HG03108 (cell line): ENCODE measurements around the gene TMEM250.

Experiments used
- ATAC-seq: cut with Tn5 transposase; IDR thresholded peaks from one replicate; pipeline ENCODE4 v1.9.1; 2021; ENCODE audit warnings: moderate library complexity; ENCODE audit not compliant: unreplicated experiment

The TMEM250 gene

DNA sequence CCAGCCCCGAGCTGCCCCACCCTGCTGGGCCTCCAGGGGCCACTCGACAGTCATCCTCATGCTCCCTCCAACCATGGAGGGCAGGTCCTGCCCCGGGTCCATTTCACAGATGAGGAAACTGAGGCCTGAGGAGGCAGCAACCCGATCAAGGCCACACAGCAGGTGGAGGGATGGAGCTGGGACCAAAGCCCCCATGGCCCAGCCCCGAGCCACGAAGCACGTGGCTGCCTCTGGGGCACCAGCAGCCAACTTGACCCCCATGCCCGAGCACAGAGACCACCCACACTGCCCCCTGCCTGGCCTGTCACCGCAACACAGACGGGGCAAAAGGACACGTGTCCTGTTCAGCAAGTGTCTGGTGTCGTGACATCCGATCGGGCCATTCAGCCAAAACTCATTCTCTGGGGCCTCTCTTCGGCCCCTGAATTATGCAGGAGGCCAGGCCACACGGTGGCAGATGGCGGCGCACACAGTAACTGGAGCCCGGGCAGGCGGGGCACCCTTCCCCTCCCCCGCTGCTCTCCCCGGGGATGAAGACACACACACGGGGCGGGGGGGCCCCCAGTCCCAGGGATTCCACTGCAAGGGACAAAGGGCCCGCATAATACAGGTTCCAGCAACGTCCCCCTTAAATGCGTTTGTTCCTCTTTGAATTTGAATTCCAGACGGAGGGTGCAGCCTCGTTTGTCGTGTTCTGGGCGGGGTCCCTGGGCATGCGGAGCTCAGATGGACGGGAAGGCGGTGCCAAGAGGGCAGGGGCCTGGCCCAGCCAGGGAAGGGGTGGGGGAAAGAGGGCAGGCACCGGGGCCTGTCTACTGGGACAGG lies 29.4 kb upstream of the TMEM250 start:
- ATAC-seq = no peak

DNA sequence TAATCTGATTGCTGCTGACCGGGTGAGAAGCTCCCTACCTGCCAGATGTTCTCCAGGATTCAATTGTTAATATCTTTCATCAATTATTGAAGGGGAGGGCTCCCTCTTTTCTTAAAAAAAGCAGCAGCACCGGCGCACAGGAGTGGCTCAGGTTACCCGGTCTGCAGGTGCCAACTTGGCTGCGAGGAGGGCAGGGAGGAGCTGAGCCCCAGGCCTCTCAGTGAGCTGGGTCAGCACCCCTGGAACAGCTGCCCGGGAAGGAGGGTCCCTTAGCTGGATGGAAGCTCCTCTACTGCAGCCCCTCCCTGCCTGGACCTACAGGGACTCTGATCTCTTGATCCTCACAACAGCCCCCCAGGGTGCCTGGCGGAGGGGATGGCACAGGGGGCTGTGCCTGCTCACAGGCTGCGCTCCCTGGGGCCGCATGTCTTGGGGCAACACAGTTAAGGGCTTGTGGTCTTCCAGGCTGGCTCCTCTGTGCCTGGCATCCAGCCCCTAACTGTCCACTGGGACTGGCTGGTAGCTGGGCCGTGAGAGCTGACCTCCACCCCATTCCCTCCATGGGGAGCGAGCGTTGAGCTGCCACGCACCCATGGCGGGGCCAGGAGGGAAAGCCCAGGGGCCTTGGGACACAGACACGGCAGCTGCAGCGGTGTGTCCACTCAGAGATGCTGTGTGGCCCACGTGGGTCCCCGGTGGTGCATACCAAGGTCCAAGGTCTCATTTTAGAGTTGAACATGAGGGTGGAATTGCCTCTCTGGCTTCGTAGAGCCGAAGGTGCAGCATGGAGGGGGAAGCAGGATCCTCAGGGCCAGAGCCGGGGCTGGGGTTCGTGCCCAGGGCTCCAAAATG lies 28.6 kb upstream of the TMEM250 start:
- no peak for ATAC-seq

DNA sequence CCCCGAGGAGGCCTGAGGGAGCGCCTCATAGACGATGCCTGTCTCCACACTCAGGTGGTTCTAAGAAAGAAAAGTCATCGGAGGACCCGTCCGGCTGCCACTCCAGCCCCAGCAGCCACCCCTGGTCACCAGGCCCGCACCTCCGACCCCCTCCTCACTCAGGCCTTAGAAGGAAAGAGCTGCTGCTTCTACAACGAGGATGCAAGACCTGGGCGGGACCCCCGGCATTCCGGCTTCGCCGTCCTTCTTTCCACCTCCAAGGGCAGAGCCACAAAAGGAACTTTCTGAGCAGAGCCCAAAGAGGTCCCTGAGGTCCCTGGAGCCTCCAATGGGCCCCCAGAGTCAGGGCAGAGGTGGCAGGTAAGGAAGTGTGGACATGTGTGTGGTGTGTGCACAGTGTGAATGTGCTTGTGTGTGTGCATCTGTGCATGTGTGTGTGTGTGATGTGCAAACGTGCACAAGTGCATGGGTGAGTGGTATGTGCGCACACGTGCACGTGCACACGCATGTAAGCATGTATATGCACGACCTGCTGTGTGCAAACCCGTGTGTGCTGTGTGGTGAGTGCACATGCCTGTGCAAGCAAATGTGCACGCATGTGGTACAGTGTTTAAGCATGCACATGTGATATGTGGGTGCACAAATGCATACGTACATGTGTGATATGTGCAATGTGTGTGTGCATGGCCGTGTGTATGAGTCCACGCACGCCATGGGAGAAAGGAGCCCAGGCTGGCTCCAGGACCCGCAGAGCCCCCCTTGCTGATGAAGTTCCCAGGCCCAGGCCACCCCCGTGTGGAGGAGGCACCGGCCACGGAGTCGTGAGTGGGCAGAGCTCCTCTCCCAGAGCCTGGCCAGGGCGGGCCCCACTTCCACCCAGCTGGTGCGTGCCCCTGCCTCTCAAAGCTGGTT lies 27.7 kb upstream of the TMEM250 start:
- no peak for ATAC-seq

DNA sequence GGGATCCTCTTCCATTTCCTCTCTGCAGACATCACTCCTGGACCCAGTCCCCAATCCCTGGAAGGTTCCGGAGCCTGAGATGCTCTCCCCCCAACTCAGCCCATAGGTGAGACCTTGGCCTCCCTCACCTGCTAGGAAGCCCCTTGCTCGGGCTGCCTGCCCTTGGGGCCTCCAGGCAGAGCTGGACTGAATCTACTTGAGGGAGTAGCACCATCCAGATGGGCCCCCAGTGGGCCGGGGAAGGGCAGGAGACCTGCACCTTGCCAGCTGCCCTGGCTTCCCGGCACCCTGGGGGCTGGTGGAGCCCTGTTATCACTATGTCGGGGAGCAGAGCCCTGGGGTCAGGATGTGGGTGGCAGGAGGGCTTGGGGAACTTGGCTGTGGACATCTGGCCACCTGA lies 26.9 kb upstream of the TMEM250 start:
- ATAC-seq = no peak

DNA sequence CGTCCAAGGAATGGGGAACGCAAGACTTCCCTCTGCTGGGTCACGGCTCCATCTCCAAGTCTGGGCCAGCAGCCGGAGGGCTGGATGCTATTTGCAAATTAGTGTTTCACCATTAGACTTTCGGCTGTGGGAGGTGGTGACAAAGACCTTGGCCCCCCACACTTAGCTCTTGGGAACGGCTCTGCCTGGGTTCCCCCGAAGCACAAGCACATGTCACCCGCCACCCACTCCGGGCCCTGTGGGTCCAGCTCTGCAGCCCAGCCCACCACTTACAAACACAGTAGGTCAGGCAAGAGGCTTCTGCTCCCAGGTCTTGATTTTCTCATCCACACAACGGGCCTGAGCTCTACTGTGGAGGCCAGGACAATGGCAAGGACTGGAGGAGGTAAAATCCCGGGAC lies 25.8 kb upstream of the TMEM250 start:
- ATAC-seq = no peak

- no peak for ATAC-seq
Measured at GRCh38 chr9:136143215-136144001, 24.7 kb upstream of the TMEM250 start.

DNA sequence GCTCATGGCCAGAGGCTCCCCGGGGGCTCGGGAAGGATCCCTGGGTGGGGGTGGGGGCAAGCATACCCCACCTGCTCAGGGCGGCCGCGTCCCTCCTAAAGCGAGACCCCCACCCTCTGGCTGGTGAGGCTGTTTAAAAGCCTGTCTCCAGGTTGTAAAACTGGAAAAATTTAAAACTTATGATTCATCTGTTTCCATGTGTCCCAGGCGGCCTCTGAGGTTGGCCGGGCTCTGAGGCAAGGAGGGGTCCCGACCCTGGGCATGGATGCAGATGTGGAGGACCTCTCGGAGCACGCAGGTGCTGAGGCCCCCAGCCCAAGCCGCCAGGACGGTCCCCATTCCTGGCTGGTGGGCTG lies 24.2 kb upstream of the TMEM250 start:
- ATAC-seq = no peak

- no peak for ATAC-seq
Measured at GRCh38 chr9:136142414-136142796, 23.7 kb upstream of the TMEM250 start.

GRCh38 chr9:136141682-136142413 lies 23.2 kb upstream of the TMEM250 start:
- ATAC-seq = no peak

DNA sequence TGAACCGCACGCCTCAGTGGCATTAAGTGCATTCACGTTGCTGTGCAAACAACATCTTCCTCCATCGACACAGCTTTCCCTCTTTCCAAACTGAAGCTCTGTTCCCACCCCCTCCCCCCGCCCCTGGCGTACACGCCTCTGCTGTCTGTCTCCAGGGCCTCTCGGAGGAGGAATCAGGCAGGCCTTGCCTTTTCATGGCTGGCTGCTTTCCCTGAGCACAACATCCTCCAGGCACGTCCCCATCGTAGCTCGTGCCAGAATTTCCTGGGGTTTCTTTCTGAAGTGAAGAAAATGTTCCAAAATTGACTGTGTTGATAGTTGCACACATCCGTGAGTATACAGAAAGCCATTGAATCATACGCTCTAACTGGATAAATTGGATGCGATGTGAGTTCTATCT lies 22.3 kb upstream of the TMEM250 start:
- ATAC-seq = no peak

GRCh38 chr9:136140046-136140445 lies 21.4 kb upstream of the TMEM250 start:
- no peak for ATAC-seq

- ATAC-seq = no peak
Measured at GRCh38 chr9:136138566-136138965, 19.9 kb upstream of the TMEM250 start.

DNA sequence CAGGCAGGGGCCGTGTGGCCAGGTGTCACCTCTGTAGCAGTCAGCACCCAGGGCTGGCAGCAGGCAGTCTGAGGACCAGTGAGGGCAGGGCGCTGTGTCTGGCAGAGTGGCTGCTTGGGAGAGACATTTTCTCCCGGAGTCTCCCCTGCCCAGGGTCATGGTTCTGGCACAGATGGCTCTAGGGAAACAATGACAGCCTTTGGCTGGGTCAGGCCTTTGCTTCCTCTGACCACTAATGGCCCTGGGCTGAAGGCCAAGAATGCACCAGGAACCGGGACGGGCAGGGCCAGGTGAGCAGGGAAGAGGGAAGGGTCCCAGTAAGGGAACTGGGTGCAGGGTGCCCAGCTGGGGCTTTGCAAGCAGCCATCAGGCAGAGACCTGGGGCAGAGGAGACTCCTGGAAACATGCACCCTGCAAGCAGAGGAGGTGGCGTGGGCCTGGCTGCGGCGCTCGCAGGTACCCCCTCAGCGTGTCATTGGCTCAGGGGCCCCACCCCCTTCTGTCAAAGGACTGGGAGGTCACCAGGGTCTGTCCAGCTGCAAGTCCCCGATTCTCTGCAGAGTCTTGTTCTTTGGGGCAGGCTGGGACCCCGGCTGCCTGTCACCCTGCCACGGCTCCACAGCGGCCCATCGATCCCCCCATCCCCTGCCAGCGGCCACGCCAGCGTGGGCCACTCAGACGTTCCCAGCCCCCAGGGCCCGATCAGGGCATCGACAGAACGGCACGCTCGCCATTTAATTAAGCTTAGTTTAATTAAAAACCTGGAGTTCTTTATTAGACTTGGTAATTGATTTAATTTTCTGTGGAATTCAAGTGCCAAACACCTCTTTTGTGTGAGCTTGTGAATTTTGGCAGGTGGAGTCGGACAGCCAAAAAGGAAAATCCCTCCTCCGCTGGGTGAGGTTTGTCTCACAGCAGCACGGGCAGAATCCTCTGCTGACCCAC lies 18.9 kb upstream of the TMEM250 start:
- no peak for ATAC-seq

DNA sequence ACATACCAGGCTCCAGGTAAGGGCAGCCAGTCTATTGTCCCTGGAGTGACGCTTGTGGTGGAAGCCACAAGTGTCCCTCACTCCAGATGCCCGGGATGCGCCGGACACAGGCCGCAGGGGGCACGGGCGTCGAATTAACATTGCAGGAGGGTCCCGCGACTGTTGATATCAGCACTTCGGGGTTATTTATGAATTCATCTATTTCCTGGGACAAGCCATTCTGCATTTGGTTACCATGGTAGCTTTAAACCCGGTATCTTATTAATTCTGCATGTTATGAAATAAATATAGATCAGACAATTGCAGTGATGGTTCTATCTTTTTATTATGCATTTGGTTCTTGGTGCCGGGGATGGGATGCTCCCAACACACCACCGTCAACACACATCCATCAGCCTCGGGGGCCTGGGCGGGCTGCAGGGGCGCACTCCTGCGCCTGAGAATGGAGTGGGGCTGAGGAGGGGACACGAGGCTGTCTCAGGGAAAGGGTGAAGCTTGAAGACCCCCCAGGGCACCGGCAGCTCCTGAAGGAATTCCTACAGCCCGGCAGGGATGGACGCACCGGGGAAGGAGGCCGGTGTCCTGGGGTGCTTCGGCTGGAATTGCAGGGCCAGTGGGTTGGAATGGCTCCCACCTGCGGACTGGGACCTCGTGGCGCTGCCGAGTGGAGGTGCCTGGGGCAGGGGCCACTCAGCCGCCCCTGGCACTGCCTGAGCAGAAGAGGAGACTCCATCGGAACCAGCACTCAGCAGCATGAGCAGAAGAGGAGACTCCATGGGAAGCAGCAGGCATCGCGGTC lies 17.7 kb upstream of the TMEM250 start:
- ATAC-seq = no peak

DNA sequence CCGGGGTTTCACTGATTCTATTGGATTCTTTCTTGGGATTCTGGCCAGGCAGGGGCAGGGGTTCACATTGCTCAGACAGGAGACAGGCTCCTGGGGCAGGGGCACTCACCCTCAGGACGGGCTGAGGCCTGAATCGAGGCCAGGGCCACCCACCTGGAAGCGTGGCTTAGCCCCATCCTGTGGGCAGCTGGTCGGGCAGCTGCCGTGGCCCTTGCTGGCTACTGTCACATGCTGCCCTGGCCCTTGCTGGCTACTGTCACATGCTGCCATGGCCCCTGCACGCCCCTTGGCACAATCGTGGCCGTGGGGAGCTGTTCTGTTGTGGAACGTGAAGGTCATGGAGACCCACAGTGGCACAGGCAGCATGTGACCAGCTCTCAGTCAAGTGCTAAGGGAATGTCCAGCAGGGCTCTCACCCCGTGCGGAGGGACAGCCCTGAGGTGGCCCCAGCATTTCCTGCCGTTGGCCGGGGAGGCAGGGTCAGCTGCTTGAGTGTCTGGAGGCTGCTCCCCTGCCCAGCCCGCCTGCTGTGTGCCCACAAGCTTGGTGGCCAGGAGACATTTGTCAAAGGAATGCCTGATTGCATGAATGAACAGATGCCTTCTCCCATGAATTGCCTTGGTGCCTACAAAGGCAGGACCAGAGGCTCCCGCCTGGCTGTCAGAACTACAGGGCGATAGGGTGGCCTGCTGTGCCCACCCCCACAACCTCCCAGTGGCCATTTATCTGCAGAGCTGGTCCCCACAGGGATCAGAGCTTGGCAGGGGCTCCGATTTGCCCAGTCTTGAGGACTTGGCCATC lies 16.9 kb upstream of the TMEM250 start:
- no peak for ATAC-seq

DNA sequence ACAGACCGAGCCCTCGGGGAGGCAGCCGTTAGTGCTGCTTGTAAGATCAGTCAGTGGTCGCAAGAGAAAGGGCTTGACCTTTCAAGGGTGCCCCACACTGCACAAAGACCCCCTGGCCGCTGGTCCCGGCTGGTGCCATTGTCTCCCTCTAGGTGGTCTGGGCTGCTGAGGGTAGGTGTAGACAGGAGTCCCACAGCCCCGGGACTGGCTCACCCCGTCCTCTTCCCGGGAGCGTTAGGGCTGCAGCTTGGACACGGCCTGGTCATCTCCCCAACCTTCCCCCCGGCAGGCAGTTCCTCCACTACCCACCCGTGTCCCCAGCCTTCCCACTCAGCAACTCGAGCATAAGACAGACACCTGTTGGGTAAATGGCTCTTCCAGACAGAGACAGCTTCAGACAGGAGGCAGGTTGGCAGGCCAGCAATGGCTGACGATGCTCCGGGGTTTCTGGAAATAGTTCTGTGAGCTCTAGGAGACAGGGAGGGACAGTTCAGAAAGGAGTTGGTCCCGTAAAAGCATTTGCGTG lies 15.3 kb upstream of the TMEM250 start:
- no peak for ATAC-seq
